H1 (cell line): Measurements from ENCODE around the gene SLIRP. TPM values are rescaled to one million over a fixed set of nuclear protein-coding genes. Genes with fewer than 3 reads are reported as not detected.

Source experiments
- BACH1 ChIP-seq: IDR thresholded peaks from 2 replicates; pipeline ENCODE4 v1.6.1; 2012; ENCODE audit warnings: low read length, improper control_type of control experiment
- HDAC6 ChIP-seq: IDR thresholded peaks from one replicate; pipeline ENCODE4 v1.7.1; 2012; ENCODE audit warnings: low read depth, mild to moderate bottlenecking, inconsistent platforms, low read length, moderate library complexity
- JUN ChIP-seq: IDR thresholded peaks from 2 replicates; pipeline ENCODE4 v1.6.1; 2011; ENCODE audit warnings: low read depth, mild to moderate bottlenecking, improper control_type of control experiment, low read length
- MAX ChIP-seq: IDR thresholded peaks from 2 replicates; pipeline ENCODE4 v1.6.1; 2012; ENCODE audit warnings: inconsistent platforms
- NANOG ChIP-seq: IDR thresholded peaks from 2 replicates; pipeline ENCODE4 v1.6.1; 2011; ENCODE audit warnings: low read length, low read depth, mild to moderate bottlenecking, inconsistent platforms; ENCODE audit not compliant: insufficient read depth, poor library complexity, severe bottlenecking
- SP1 ChIP-seq: IDR thresholded peaks from 2 replicates; pipeline ENCODE4 v1.6.1; 2011; ENCODE audit warnings: low read depth, low read length
- SP2 ChIP-seq: IDR thresholded peaks from 2 replicates; pipeline ENCODE4 v1.6.1; 2012; ENCODE audit warnings: mild to moderate bottlenecking, low read length, inconsistent platforms
- YY1 ChIP-seq: IDR thresholded peaks from 2 replicates; pipeline ENCODE4 v1.6.1; 2011; ENCODE audit warnings: low read depth, mild to moderate bottlenecking, low read length
- polyA plus RNA-seq, 7 experiments: library from polyadenylated mRNA; depleted of rRNA in 3 of 7; stranded (reverse) in 5 of 7; unstranded in 2 of 7; fragments of >200 nt in 5 of 7; fragments of 200-250 nt in 2 of 7; gene quantifications; 1 replicate in 5 of 7; 2 replicates in 1 of 7; 4 replicates in 1 of 7; pipeline versions ENCODE4 v1.2.1 to v1.2.3, GENCODE V29; 2011 to 2013; ENCODE audit warnings: missing spikeins in 2 of 7, mixed read lengths in 2 of 7
- total RNA-seq: library from RNA; stranded (reverse); fragmentation: NEBNext Ultra II Directional; extraction: Animal tissue kit (Norgen Biotek cat#: 25700); gene quantifications from 2 replicates; pipeline ENCODE4 v1.2.1, GENCODE V29; 2021

Gene SLIRP
- total and polyA plus RNA-seq, 2 of the 8 experiments (the other 6 are each of a cell fraction or from before 2014, with no cell fraction given), result 374 to 383 TPM

- TF ChIP-seq BACH1 (no peak), JUN (no peak), SP1 (no peak), YY1 (peak; percentile 96), SP2 (no peak), MAX (no peak), NANOG (no peak), HDAC6 (no peak)
These were observed at the start of gene SLIRP, which contains the start of gene ALKBH1 (continued) for GRCh38 chr14:77707724-77708408.
